Esophagus squamous epithelium (tissue), 5 donors: Measurements from ENCODE around the gene MIER2. TPM values are rescaled to one million over a fixed set of nuclear protein-coding genes. Genes with fewer than 3 reads are reported as not detected.

Source experiments
- DNase-seq: peaks from one replicate; lab custom pipeline; 2025; lab: John Stamatoyannopoulos, UW
- H3K27ac ChIP-seq, 4 donors: fragments of 200-600 bp; sonication (generic); one replicate each; pipeline ENCODE4 v1.5.1; 2016 to 2019; ENCODE audit warnings: mild to moderate bottlenecking in 1 of 4
- H3K27me3 ChIP-seq, 4 donors: fragments of 200-600 bp; sonication (generic); 1 replicate in 3 of 4; 2 replicates in 1 of 4; pipeline versions ENCODE4 v1.5.1 to v1.6.0; 2017 to 2021; ENCODE audit warnings: antibody characterized with exemption in 1 of 4
- H3K36me3 ChIP-seq, 3 donors: fragments of 200-600 bp; sonication (generic); one replicate each; pipeline ENCODE4 v1.5.1; 2016 to 2019
- H3K4me1 ChIP-seq, 3 donors: fragments of 200-600 bp; sonication (generic); one replicate each; pipeline ENCODE4 v1.5.1; 2017 to 2019
- H3K4me3 ChIP-seq, 4 donors: fragments of 200-600 bp; sonication (generic); 1 replicate in 3 of 4; 2 replicates in 1 of 4; pipeline ENCODE4 v1.5.1; 2016 to 2019; ENCODE audit warnings: mild to moderate bottlenecking in 2 of 4, moderate library complexity in 1 of 4
- H3K9me3 ChIP-seq, 3 donors: fragments of 200-600 bp; sonication (generic); one replicate each; pipeline ENCODE4 v1.5.1; 2016 to 2019
- CTCF ChIP-seq, 6 experiments: fragments of 450-650 bp in 4 of 6; fragments of 200-600 bp in 2 of 6; sonication (generic) in 2 of 6; IDR thresholded peaks; one replicate each; pipeline ENCODE4 v1.5.1; 2016 to 2019; ENCODE audit warnings: antibody characterized with exemption in 6 of 6, mild to moderate bottlenecking in 4 of 6, moderate library complexity in 4 of 6
- POLR2A ChIP-seq, 4 donors: fragments of 450-650 bp; IDR thresholded peaks; one replicate each; pipeline ENCODE4 v1.6.1; 2017; ENCODE audit warnings: antibody characterized with exemption in 4 of 4, mild to moderate bottlenecking in 4 of 4, moderate library complexity in 3 of 4
- WGBS, 2 donors: methylation state at CpG; one replicate each; pipeline ENCODE4 v1.1.5; 2018; 5-methylcytosine and 5-hydroxymethylcytosine counted together
- intact Hi-C: fragments of 100-400 bp; cut with DNase I; formaldehyde crosslinking; loops from one replicate; pipeline ENCODE4 v1.15.0; 2022
- total RNA-seq, 4 donors: library from RNA; depleted of rRNA; stranded (reverse); fragments of >200 nt; gene quantifications; one replicate each; pipeline ENCODE4 v1.1.0, GENCODE V29; 2016
- donor health status: DM: yes; HTN: yes; CAD: no.

MIER2 gene
- total RNA-seq, 4 donors from 2014 or later: 11.7 to 31.5 (median 14.9) TPM

- peaks cover 0 to 68% (median 0%) of the 10 kb centered on the region in 4 donors for H3K27me3 ChIP-seq
- H3K27ac ChIP-seq: no peak overlapping the region
- no peaks in the 10 kb centered on the region for H3K36me3 ChIP-seq
- 31 to 45% methylated on average over 6 to 16 of the region's 17 CpGs for WGBS, 2 donors
- TF ChIP-seq CTCF (IDR thresholded peaks at IDR 0.05): no peak
- TF ChIP-seq POLR2A (IDR thresholded peaks at IDR 0.05): no peak
- no peaks in the 10 kb centered on the region for H3K9me3 ChIP-seq
- peaks cover 8 to 42% (median 17%) of the 10 kb centered on the region in 3 donors for H3K4me1 ChIP-seq
- no peak overlapping the region for H3K4me3 ChIP-seq
- DNase-seq: no peak
- intact Hi-C loops: no loop called here
Measured at GRCh38 chr19:374886-375235, 30.3 kb upstream of the MIER2 start.

GRCh38 chr19:374183-374885, 29.7 kb upstream of the MIER2 start:
- Histone ChIP-seq H3K27me3 (peaks cover 0 to 69% (median 0%) of the 10 kb centered on the region in 4 donors), H3K9me3 (no peaks in the 10 kb centered on the region), H3K36me3 (no peaks in the 10 kb centered on the region), H3K4me1 (peaks cover 8 to 42% (median 17%) of the 10 kb centered on the region in 3 donors), H3K4me3 (peak overlapping the region in 2 of 4 donors; percentile 2 to 13), H3K27ac (no peak overlapping the region)
- intact Hi-C loops: no loop called here
- WGBS, 2 donors: 31 to 66% methylated on average over 2 to 12 of the region's 23 CpGs
- TF ChIP-seq CTCF (IDR thresholded peaks at IDR 0.05) (no peak), POLR2A (IDR thresholded peaks at IDR 0.05) (no peak)
- DNase-seq: no peak

- no peak overlapping the region for H3K27ac ChIP-seq
- peaks cover 0 to 73% (median 0%) of the 10 kb centered on the region in 4 donors for H3K27me3 ChIP-seq
- peak overlapping the region in 2 of 4 donors; percentile 2 to 13 for H3K4me3 ChIP-seq
- H3K4me1 ChIP-seq: peaks cover 8 to 42% (median 17%) of the 10 kb centered on the region in 3 donors
- DNase-seq: no peak
- 51 to 65% methylated on average over 11 to 17 of the region's 24 CpGs for WGBS, 2 donors
- no peak for TF ChIP-seq CTCF (IDR thresholded peaks at IDR 0.05)
- TF ChIP-seq POLR2A (IDR thresholded peaks at IDR 0.05): no peak
- no peaks in the 10 kb centered on the region for H3K36me3 ChIP-seq
- intact Hi-C loops: no loop called here
- no peaks in the 10 kb centered on the region for H3K9me3 ChIP-seq
Measured at GRCh38 chr19:373391-374182, 29.0 kb upstream of the MIER2 start.

GRCh38 chr19:372306-372890, 27.8 kb upstream of the MIER2 start:
- no peak for DNase-seq

More at GRCh38 chr19:372306-372890, 27.8 kb upstream of the MIER2 start:
- Histone ChIP-seq H3K4me1 (peaks cover 8 to 42% (median 17%) of the 10 kb centered on the region in 3 donors), H3K27me3 (peaks cover 0 to 79% (median 0%) of the 10 kb centered on the region in 4 donors), H3K4me3 (no peak overlapping the region), H3K9me3 (no peaks in the 10 kb centered on the region), H3K27ac (no peak overlapping the region), H3K36me3 (no peaks in the 10 kb centered on the region)
- intact Hi-C loops: no loop called here
- TF ChIP-seq POLR2A (IDR thresholded peaks at IDR 0.05): no peak
- no peak for TF ChIP-seq CTCF (IDR thresholded peaks at IDR 0.05)
- 23 to 36% methylated on average over 5 to 7 of the region's 14 CpGs for WGBS, 2 donors
